T47D (cell line): ENCODE measurements around the gene METTL26.

Experiments used
- DNase-seq, 2 experiments: peaks; one replicate each; pipeline versions ENCODE4 v3.0.0 to v3.0.0-alpha.2; 2011 to 2012; ENCODE audit warnings: low read depth in 1 of 2, low spot score in 1 of 2
- JUND ChIP-seq: IDR thresholded peaks from 2 replicates; pipeline ENCODE4 v1.6.1; 2012; ENCODE audit warnings: low read depth
- in situ Hi-C: cut with HindIII; loops from 2 replicates; pipeline ENCODE4 v1.10.0; 2016; ENCODE audit warnings: low sequenced_read_pairs, low pct_unique_long_range_greater_than_20kb

METTL26 gene

GRCh38 chr16:637081-638018 is 1.2 kb upstream of the METTL26 start:
- TF ChIP-seq JUND, result no peak
- DNase-seq, result peak; percentile 94 to 99
- in situ Hi-C loops, result no loop called here

DNA sequence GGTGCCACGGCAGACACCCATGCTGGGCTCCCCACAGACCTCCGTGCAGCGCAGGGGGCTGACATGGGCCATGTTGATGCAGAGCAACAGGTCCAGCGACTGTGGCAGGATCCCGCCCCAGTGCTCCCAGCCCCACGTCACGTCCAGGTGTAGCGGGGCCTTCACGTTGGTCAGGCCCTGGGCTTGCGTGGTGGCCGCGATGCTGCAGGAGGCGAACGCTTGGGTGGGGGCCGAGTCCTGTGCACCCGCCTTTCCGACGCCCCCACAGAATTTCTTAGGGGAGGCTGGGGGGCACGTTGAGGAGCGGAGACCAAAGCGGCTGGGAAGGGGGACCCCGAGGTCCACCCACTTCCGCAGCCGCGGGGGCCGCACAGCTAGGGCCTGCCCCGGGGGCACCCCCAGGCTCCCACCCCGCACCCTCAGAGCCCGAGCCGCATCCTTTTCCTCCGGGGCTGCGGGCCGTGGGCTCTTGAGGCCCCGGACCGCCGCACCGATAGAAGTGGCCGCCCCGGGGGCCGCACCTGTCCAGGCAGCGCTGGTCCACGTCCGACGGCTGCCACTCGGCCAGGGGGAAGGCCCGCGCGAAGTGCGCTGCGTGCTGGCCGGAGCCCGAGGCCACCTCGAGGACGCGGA is 416 bp downstream of the METTL26 start:
- in situ Hi-C loops, result no loop called here
- peak in 1 of 2 experiments; percentile 54 for DNase-seq

DNA sequence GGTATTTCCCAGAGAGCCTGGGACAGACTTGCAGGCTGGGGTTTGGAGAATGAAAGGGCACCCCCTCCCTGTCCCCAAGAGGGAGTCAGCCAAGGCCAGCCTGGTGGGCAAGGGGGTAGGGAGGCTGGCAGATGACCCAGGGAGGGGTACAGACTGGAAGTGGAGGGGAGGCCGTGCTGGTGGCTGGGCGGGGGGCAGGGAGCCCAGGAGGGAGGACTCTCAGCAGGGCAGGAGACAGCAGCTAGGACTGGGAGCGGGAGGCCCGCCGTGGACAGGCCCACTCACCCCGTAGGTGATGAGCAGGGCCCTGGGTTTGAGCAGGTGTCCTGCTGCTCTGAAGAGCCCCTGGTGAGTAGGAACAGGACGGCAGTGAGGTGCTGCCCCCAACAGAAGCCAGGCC is 1.1 kb downstream of the METTL26 start:
- no peak for DNase-seq
- no peak for TF ChIP-seq JUND
- in situ Hi-C loops, result no loop called here

More for the DNA sequence above, 416 bp downstream of the METTL26 start:
- TF ChIP-seq JUND, result no peak

GRCh38 chr16:634051-634670 is 1.9 kb downstream of the METTL26 start:
- DNase-seq, result no peak
- no peak for TF ChIP-seq JUND
- in situ Hi-C loops, result no loop called here

GRCh38 chr16:633336-634050 is 2.6 kb downstream of the METTL26 start:
- no peak for TF ChIP-seq JUND
- in situ Hi-C loops, result no loop called here

GRCh38 chr16:632486-633335 is 3.4 kb downstream of the METTL26 start:
- in situ Hi-C loops, result no loop called here
- no peak for TF ChIP-seq JUND
- no peak for DNase-seq

More at GRCh38 chr16:633336-634050, 2.6 kb downstream of the METTL26 start:
- DNase-seq, result no peak

DNA sequence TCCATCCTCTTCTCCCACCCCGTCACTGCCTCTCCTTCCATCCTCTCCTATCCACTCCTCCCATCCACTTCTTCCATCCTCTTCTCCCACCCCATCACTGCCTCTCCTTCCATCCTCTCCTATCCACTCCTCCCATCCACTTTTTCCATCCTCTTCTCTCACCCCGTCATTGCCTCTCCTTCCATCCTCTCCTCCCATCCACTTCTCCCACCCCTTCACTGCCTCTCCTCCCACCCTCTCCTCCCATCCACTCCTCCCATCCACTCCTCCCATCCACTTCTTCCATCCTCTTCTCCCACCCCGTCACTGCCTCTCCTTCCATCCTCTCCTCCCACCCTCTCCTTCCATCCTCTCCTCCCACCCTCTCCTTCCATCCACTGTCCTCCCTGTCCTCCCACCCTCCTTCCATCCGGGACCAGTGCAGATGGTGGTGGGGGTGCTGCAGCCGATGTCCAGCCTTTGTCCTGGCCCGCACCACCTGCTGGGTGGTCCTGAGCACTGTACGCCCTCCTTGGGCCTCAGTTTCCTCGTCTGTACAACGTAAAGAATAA is 4.2 kb downstream of the METTL26 start:
- in situ Hi-C loops, result no loop called here
- TF ChIP-seq JUND, result no peak
- no peak for DNase-seq

GRCh38 chr16:630815-631405 is 5.2 kb downstream of the METTL26 start, which contains the start of gene WFIKKN1:
TSS of gene WFIKKN1 (plus strand) at chr16:630985. CDS start at chr16:631254, 269 bp downstream.
- TF ChIP-seq JUND, result no peak
- peak in 1 of 2 experiments; percentile 53 for DNase-seq
- in situ Hi-C loops, result no loop called here

DNA sequence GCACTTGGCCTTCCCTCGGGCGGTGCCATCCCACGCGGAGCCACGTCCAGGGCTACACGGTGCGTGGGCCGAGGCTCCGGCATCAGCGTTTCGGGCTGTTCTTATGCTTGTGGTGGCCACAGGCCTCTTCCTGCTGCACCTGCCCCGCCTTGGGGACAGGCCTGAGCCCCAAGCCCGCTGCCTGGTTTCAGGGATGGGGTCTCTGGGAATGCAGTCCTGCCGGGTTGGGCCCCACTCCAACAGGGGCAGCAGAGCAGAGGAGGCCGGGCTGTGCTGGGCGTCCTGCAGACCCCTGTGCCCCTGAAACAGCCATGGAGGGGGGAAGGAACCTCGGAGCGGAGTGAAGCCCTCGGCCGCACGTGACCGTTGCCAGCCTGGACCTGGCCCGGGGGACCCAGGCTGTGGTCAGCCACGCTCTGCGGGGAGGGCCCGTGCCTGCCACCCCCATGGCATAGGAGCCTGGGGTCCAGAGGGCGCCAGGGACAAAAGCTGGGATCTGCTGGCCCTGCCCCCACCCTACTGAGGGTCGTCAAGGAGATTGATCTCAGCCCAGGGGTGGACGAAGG is 5.8 kb downstream of the METTL26 start:
- no peak for TF ChIP-seq JUND
- in situ Hi-C loops, result no loop called here
- no peak for DNase-seq

- in situ Hi-C loops, result no loop called here
- DNase-seq, result no peak
- TF ChIP-seq JUND, result no peak
Observed at GRCh38 chr16:629833-630248, 6.3 kb downstream of the METTL26 start.
